ENCODE measurements around the gene NCOA1.

DNA sequence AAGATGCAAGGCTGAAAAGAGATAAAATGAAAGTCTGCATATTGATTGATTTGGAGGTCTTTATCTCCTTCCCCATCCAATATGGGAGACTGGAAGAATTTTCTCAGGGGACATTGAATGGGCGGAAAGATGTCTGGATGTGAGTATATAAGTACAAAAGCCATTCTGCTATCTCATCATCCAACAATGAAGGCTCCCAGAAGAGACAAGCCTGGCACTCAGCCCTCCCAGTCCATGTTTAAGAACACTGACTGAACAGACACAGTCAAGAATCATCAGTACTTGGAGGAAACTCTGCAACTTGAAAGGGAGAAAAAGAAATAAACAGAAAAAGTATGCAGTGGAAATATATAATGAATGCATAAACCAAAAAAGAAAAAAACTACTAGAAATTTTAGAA is 221.2 kb downstream of the NCOA1 start:
- TF ChIP-seq ISL1 (CRISPR knock-in tag; IDR thresholded peaks at IDR 0.05) (0 out of 2 replicates have a peak, but pooled peaks have one; percentile 26), ZNF70 (CRISPR knock-in tag; IDR thresholded peaks at IDR 0.05) (no peak)

All from SK-N-SH treated with all-trans-retinoic acid at 6 μM for 48 hours (cell line).